HCT116 (cell line): ENCODE results near the gene HMGN3. TPM values are rescaled to one million over a fixed set of nuclear protein-coding genes. Genes with fewer than 3 reads are reported as not detected.
A peak's percentile ranks its signal among the peaks of the same experiment; 100 is the strongest.

Source experiments
- ATAC-seq: fragments of 200-7000 bp; cut with Tn5 transposase; 2 replicates; pipeline ENCODE4 v1.9.1; 2020; ENCODE audit warnings: mild to moderate bottlenecking, moderate library complexity
- BruUV-seq: library from RNA; stranded (reverse); fragments of 400-500 nt; replicated peaks from 2 replicates; lab custom pipeline; 2021; lab: Mats Ljungman, UMichigan
- CTCF ChIA-PET: fragments of 300-600 bp; sonication (Branson Sonifier 250); formaldehyde crosslinking; loops from one replicate; lab custom pipeline; 2021; ENCODE audit warnings: antibody characterized with exemption; lab: Charles Lee
- POLR2A ChIA-PET: fragments of 300-600, 350-600 bp; sonication (Branson Sonifier 250); formaldehyde crosslinking; loops from one replicate; lab custom pipeline; 2021; ENCODE audit warnings: antibody characterized with exemption; lab: Charles Lee
- RAD21 ChIA-PET, 2 experiments: fragments of 300-600 bp; sonication (Branson Sonifier 250); formaldehyde crosslinking; loops; one replicate each; lab custom pipeline; 2023; ENCODE audit warnings: low total read pairs in 2 of 2; ENCODE audit not compliant: uncharacterized antibody in 2 of 2, unreplicated experiment in 2 of 2, low non-redundant PET in 1 of 2; lab: Charles Lee
- DNase-seq: peaks from one replicate; pipeline ENCODE4 v3.0.0-alpha.2; 2010; ENCODE audit warnings: low read depth, low spot score
- H2AFZ ChIP-seq: fragments of 200-600 bp; shearing (Covaris generic), sonication (generic); 2 replicates; pipeline ENCODE4 v1.6.1; 2017; ENCODE audit warnings: low read depth, mixed run types, mixed read lengths, antibody characterized with exemption, low read length; ENCODE audit not compliant: poor library complexity, severe bottlenecking
- H3K27ac ChIP-seq: 2 replicates; pipeline ENCODE4 v1.5.1; 2012; ENCODE audit warnings: low read depth, low read length
- H3K27me3 ChIP-seq: fragments of 200-600 bp; sonication (generic); 2 replicates; pipeline ENCODE4 v1.6.1; 2016; ENCODE audit warnings: mixed run types, low read length, mixed read lengths; ENCODE audit not compliant: insufficient read depth
- H3K36me3 ChIP-seq, 2 experiments: fragments of 200-500 bp in 1 of 2; fragments of 200-600 bp in 1 of 2; sonication (Bioruptor generic) in 1 of 2; sonication (generic) in 1 of 2; 2 replicates each; pipeline versions ENCODE4 v1.5.1 to v1.6.1; 2014 to 2016; ENCODE audit warnings: low read length in 2 of 2, inconsistent platforms in 1 of 2, mixed read lengths in 1 of 2, mixed run types in 1 of 2; ENCODE audit not compliant: insufficient read depth in 2 of 2, control insufficient read depth in 1 of 2
- H3K4me1 ChIP-seq, 2 experiments: fragments of 200-600 bp in 1 of 2; sonication (generic) in 1 of 2; 2 replicates each; pipeline versions ENCODE4 v1.5.1 to v1.6.1; 2012 to 2017; ENCODE audit warnings: low read length in 2 of 2, inconsistent platforms in 1 of 2, mild to moderate bottlenecking in 1 of 2, mixed read lengths in 1 of 2, mixed run types in 1 of 2, moderate library complexity in 1 of 2; ENCODE audit not compliant: insufficient read depth in 2 of 2, control insufficient read depth in 1 of 2
- H3K4me2 ChIP-seq: fragments of 200-600 bp; sonication (generic); 2 replicates; pipeline ENCODE4 v1.6.1; 2017; ENCODE audit warnings: mixed run types, low read length, mixed read lengths
- H3K4me3 ChIP-seq, 2 experiments: fragments of 200-600 bp in 1 of 2; sonication (generic) in 1 of 2; replicated peaks in 1 of 2; 2 replicates each; pipeline ENCODE4 v1.5.1; 2011 to 2016; ENCODE audit warnings: low read length in 2 of 2, control low read depth in 1 of 2, low read depth in 1 of 2, mild to moderate bottlenecking in 1 of 2, mixed read lengths in 1 of 2, mixed run types in 1 of 2
- H3K79me2 ChIP-seq: fragments of 200-600 bp; sonication (generic); 2 replicates; pipeline ENCODE4 v1.6.1; 2017; ENCODE audit warnings: mild to moderate bottlenecking, mixed run types, low read length, moderate library complexity, mixed read lengths; ENCODE audit not compliant: insufficient read depth
- H3K9ac ChIP-seq: fragments of 200-600 bp; sonication (generic); 2 replicates; pipeline ENCODE4 v1.6.1; 2016; ENCODE audit warnings: low read length, mixed read lengths
- H3K9me2 ChIP-seq: fragments of 200-600 bp; sonication (generic), shearing (Covaris generic); 2 replicates; pipeline ENCODE4 v1.6.1; 2017; ENCODE audit warnings: mixed run types, mild to moderate bottlenecking, moderate library complexity; ENCODE audit not compliant: insufficient read depth
- H3K9me3 ChIP-seq, 2 experiments: fragments of 200-500 bp in 1 of 2; fragments of 200-600 bp in 1 of 2; sonication (Bioruptor generic) in 1 of 2; sonication (generic) in 1 of 2; 2 replicates each; pipeline ENCODE4 v1.6.1; 2014 to 2017; ENCODE audit warnings: low read length in 2 of 2, mixed read lengths in 2 of 2, inconsistent platforms in 1 of 2, low read depth in 1 of 2, mild to moderate bottlenecking in 1 of 2, mixed run types in 1 of 2, moderate library complexity in 1 of 2; ENCODE audit not compliant: control insufficient read depth in 1 of 2, insufficient read depth in 1 of 2
- H4K20me1 ChIP-seq: fragments of 200-600 bp; sonication (generic), shearing (Covaris generic); 2 replicates; pipeline ENCODE4 v1.6.1; 2017; ENCODE audit warnings: mixed run types, mild to moderate bottlenecking, moderate library complexity; ENCODE audit not compliant: insufficient read depth
- ATF3 ChIP-seq: IDR thresholded peaks from 2 replicates; pipeline ENCODE4 v1.6.1; 2012
- CBX3 ChIP-seq: IDR thresholded peaks from 2 replicates; pipeline ENCODE4 v1.6.1; 2012; ENCODE audit warnings: low read depth
- CEBPB ChIP-seq: IDR thresholded peaks from 2 replicates; pipeline ENCODE4 v1.6.1; 2012; ENCODE audit warnings: low read depth
- CTCF ChIP-seq, 3 experiments: fragments of 200-600 bp in 1 of 3; sonication (generic) in 1 of 3; IDR thresholded peaks in 2 of 3; conservative IDR thresholded peaks in 1 of 3; 2 replicates each; pipeline ENCODE4 v1.5.1; 2012 to 2017; ENCODE audit warnings: low read depth in 2 of 3, low read length in 2 of 3, antibody characterized with exemption in 1 of 3, borderline replicate concordance in 1 of 3, control low read depth in 1 of 3, mild to moderate bottlenecking in 1 of 3, mixed read lengths in 1 of 3, mixed run types in 1 of 3, moderate library complexity in 1 of 3; ENCODE audit not compliant: insufficient read depth in 1 of 3
- EGR1 ChIP-seq: IDR thresholded peaks from 2 replicates; pipeline ENCODE4 v1.6.1; 2012; ENCODE audit warnings: low read depth
- ELF1 ChIP-seq: IDR thresholded peaks from 2 replicates; pipeline ENCODE4 v1.6.1; 2012; ENCODE audit warnings: low read depth, borderline replicate concordance
- EZH2 ChIP-seq: fragments of 200-600 bp; sonication (generic); IDR thresholded peaks from 2 replicates; pipeline ENCODE4 v1.6.1; 2017; ENCODE audit warnings: antibody characterized with exemption, mixed run types
- EZH2phosphoT487 ChIP-seq: fragments of 200-600 bp; IDR thresholded peaks from 2 replicates; pipeline ENCODE4 v1.6.1; 2018; ENCODE audit warnings: antibody characterized with exemption, borderline replicate concordance
- FOSL1 ChIP-seq: IDR thresholded peaks from 2 replicates; pipeline ENCODE4 v1.6.1; 2012; ENCODE audit warnings: low read depth
- JUND ChIP-seq: IDR thresholded peaks from 2 replicates; pipeline ENCODE4 v1.6.1; 2012
- MAX ChIP-seq: IDR thresholded peaks from 2 replicates; pipeline ENCODE4 v1.6.1; 2012
- POLR2A ChIP-seq: IDR thresholded peaks from 2 replicates; pipeline ENCODE4 v1.7.0; 2011; ENCODE audit warnings: borderline replicate concordance; ENCODE audit not compliant: insufficient read depth, insufficient read length; ENCODE audit errors: extremely low read depth
- POLR2AphosphoS5 ChIP-seq: IDR thresholded peaks from 2 replicates; pipeline ENCODE4 v1.6.1; 2011; ENCODE audit warnings: mild to moderate bottlenecking, low read depth, low read length, moderate library complexity
- RAD21 ChIP-seq: IDR thresholded peaks from 2 replicates; pipeline ENCODE4 v1.6.1; 2012; ENCODE audit warnings: low read depth, mild to moderate bottlenecking
- REST ChIP-seq: IDR thresholded peaks from 2 replicates; pipeline ENCODE4 v1.6.1; 2012; ENCODE audit warnings: low read depth
- SP1 ChIP-seq: IDR thresholded peaks from 2 replicates; pipeline ENCODE4 v1.6.1; 2012; ENCODE audit warnings: low read depth
- SRF ChIP-seq: IDR thresholded peaks from 2 replicates; pipeline ENCODE4 v1.6.1; 2012; ENCODE audit warnings: low read depth
- YY1 ChIP-seq: IDR thresholded peaks from 2 replicates; pipeline ENCODE4 v1.6.1; 2011; ENCODE audit warnings: low read length, low read depth, moderate library complexity, mild to moderate bottlenecking; ENCODE audit not compliant: insufficient replicate concordance; ENCODE audit errors: extremely low read depth
- ZBTB33 ChIP-seq: IDR thresholded peaks from 2 replicates; pipeline ENCODE4 v1.6.1; 2011; ENCODE audit warnings: mild to moderate bottlenecking, low read length, moderate library complexity; ENCODE audit not compliant: insufficient replicate concordance; ENCODE audit errors: extremely low read depth
- ZFX ChIP-seq: fragments of 450-650 bp; IDR thresholded peaks from 2 replicates; pipeline ENCODE4 v1.6.1; 2017
- intact Hi-C: fragments of 100-400 bp; cut with micrococcal nuclease; formaldehyde crosslinking; loops from 2 replicates; pipeline ENCODE4 v1.10.0; 2022
- total RNA-seq: library from RNA; stranded (reverse); gene quantifications from one replicate; pipeline ENCODE4 v1.2.1, GENCODE V29; 2021; ENCODE audit not compliant: unreplicated experiment

The HMGN3 gene
- total RNA-seq, 1 experiment from 2014 or later, result 60.5 TPM

- peak overlapping the region; percentile 99 for H3K4me2 ChIP-seq
- H4K20me1 ChIP-seq, result no peaks in the 10 kb centered on the region
- peak overlapping the region; percentile 86 to 94 for H3K4me3 ChIP-seq
- no peaks in the 10 kb centered on the region for H3K27me3 ChIP-seq
- intact Hi-C loops, result loop anchor here (1.0 to 10.0 kb wide), 2 partner anchors 155 to 631 kb away; partner anchors contain the start of gene PHIP
- peak overlapping the region; percentile 88 for H2AFZ ChIP-seq
- POLR2A ChIA-PET, result interaction anchor here (1.4 kb wide), 1 partner anchor 15 kb away, joined by 3 read pairs; no protein-coding TSS in a partner anchor
- no peaks in the 10 kb centered on the region for H3K9me3 ChIP-seq
- peaks cover 4 to 8% of the 10 kb centered on the region in 2 experiments; a peak in 2 of 4 replicates for H3K4me1 ChIP-seq
- CTCF ChIA-PET, result no interaction called here
- peaks cover 43% of the 10 kb centered on the region for H3K79me2 ChIP-seq
- peak; percentile 86 for ATAC-seq
- no TSS peak for BruUV-seq
- RAD21 ChIA-PET, result no interaction called here
- no peaks in the 10 kb centered on the region for H3K36me3 ChIP-seq
- no peaks in the 10 kb centered on the region for H3K9me2 ChIP-seq
- H3K9ac ChIP-seq, result peak overlapping the region; percentile 86
- peak overlapping the region; percentile 73 for H3K27ac ChIP-seq
- peak; percentile 77 for DNase-seq
- TF ChIP-seq FOSL1 (no peak), ZBTB33 (no peak), YY1 (no peak), ZFX (peak; percentile 42; the same call in 1 of the 2 replicates), SP1 (peak; percentile 21; the same call in 1 of the 2 replicates), EZH2 (no peak), ATF3 (no peak), CEBPB (no peak), CBX3 (0 out of 2 replicates have a peak, but pooled peaks have one; percentile 5), POLR2A (no peak), CTCF (IDR thresholded peaks at IDR 0.05 in 2 of 3, conservative IDR thresholded peaks at IDR 0.05 in 1 of 3; ENCODE audit: borderline replicate concordance in 1 of 3, insufficient read depth in 1 of 3, low read depth in 2 of 3, low read length in 2 of 3) (peak in 2 of 3 experiments; percentile 33 to 35; a peak in 4 of 6 replicates), POLR2AphosphoS5 (peak; percentile 87), RAD21 (no peak), REST (no peak), SRF (no peak), EGR1 (no peak), MAX (peak; percentile 41; the same call in 1 of the 2 replicates), ELF1 (no peak), EZH2phosphoT487 (no peak), JUND (no peak)
Observed at GRCh38 chr6:79233611-79234149, 802 bp downstream of the HMGN3 start.
